Panc1 (cell line): ENCODE results near the gene MICAL2. TPM values are rescaled to one million over a fixed set of nuclear protein-coding genes. Genes with fewer than 3 reads are reported as not detected.

Source experiments
- ATAC-seq: fragments of 200-7000 bp; cut with Tn5 transposase; 2 replicates; pipeline ENCODE4 v1.9.1; 2020; ENCODE audit warnings: mild to moderate bottlenecking, moderate library complexity
- BruUV-seq: library from RNA; stranded (reverse); fragments of 400-500 nt; replicated peaks from 2 replicates; lab custom pipeline; 2021; lab: Mats Ljungman, UMichigan
- CTCF ChIA-PET: fragments of 300-600 bp; sonication (Branson Sonifier 250); formaldehyde crosslinking; loops from one replicate; lab custom pipeline; 2022; ENCODE audit warnings: antibody characterized with exemption; lab: Charles Lee
- POLR2A ChIA-PET: fragments of 300-600 bp; sonication (Branson Sonifier 250); formaldehyde crosslinking; loops from one replicate; lab custom pipeline; 2022; ENCODE audit warnings: antibody characterized with exemption; lab: Charles Lee
- DNase-seq: peaks from one replicate; pipeline ENCODE4 v3.0.0-alpha.2; 2010; ENCODE audit warnings: low read depth, low spot score
- H3K27ac ChIP-seq: 2 replicates; pipeline ENCODE4 v1.5.1; 2011; ENCODE audit warnings: mild to moderate bottlenecking, low read length, inconsistent platforms
- H3K27me3 ChIP-seq: fragments of 200-500 bp; sonication (Bioruptor generic); 2 replicates; pipeline ENCODE4 v1.6.0; 2014; ENCODE audit warnings: low read length, inconsistent platforms; ENCODE audit not compliant: control insufficient read depth, insufficient read depth
- H3K36me3 ChIP-seq: fragments of 200-500 bp; sonication (Bioruptor generic); 2 replicates; pipeline ENCODE4 v1.5.1; 2014; ENCODE audit warnings: inconsistent platforms, mild to moderate bottlenecking, low read length, moderate library complexity; ENCODE audit not compliant: control insufficient read depth, insufficient read depth
- H3K4me1 ChIP-seq: 2 replicates; pipeline ENCODE4 v1.5.1; 2011; ENCODE audit warnings: inconsistent platforms, mild to moderate bottlenecking, low read length, moderate library complexity; ENCODE audit not compliant: control insufficient read depth, insufficient read depth
- H3K4me3 ChIP-seq, 2 experiments: 2 replicates each; pipeline ENCODE4 v1.5.1; 2011 to 2012; ENCODE audit warnings: low read depth in 2 of 2, low read length in 2 of 2, mild to moderate bottlenecking in 2 of 2, inconsistent platforms in 1 of 2, moderate library complexity in 1 of 2
- H3K9me3 ChIP-seq: fragments of 200-500 bp; sonication (Bioruptor generic); 2 replicates; pipeline ENCODE4 v1.5.1; 2014; ENCODE audit warnings: low read depth, mild to moderate bottlenecking, inconsistent platforms, low read length, moderate library complexity; ENCODE audit not compliant: control insufficient read depth, insufficient read depth
- POLR2AphosphoS5 ChIP-seq: IDR thresholded peaks from 2 replicates; pipeline ENCODE4 v1.6.1; 2012; ENCODE audit warnings: mild to moderate bottlenecking, low read depth, low read length, moderate library complexity
- SIN3A ChIP-seq: IDR thresholded peaks from 2 replicates; pipeline ENCODE4 v1.6.1; 2012; ENCODE audit warnings: low read depth, mild to moderate bottlenecking, low read length, moderate library complexity, borderline replicate concordance; ENCODE audit not compliant: insufficient read depth
- TCF7L2 ChIP-seq: IDR thresholded peaks from 2 replicates; pipeline ENCODE4 v1.6.1; 2011; ENCODE audit warnings: mild to moderate bottlenecking, low read depth, low read length, inconsistent platforms
- in situ Hi-C: cut with HindIII; loops from 2 replicates; pipeline ENCODE4 v1.10.0; 2016; ENCODE audit warnings: low sequenced_read_pairs, low pct_unique_long_range_greater_than_20kb
- intact Hi-C: fragments of 100-400 bp; cut with micrococcal nuclease; formaldehyde crosslinking; loops from one replicate; pipeline ENCODE4 v1.10.0; 2022; ENCODE audit not compliant: unreplicated experiment
- total RNA-seq: library from RNA; stranded (reverse); gene quantifications from one replicate; pipeline ENCODE4 v1.2.1, GENCODE V29; 2021; ENCODE audit not compliant: unreplicated experiment
- TF ChIP-seq, protein P1 (sequence below): fragments of 450-650 bp; IDR thresholded peaks from 2 replicates; pipeline ENCODE4 v1.5.1; 2017; ENCODE audit warnings: mild to moderate bottlenecking
- TF ChIP-seq, protein P2 (sequence below), 2 experiments: IDR thresholded peaks; 2 replicates each; pipeline ENCODE4 v1.6.1; 2011 to 2012; ENCODE audit warnings: low read depth in 2 of 2, control low read depth in 1 of 2, low read length in 1 of 2, mild to moderate bottlenecking in 1 of 2, moderate library complexity in 1 of 2; ENCODE audit not compliant: insufficient read depth in 1 of 2

The MICAL2 gene
- total RNA-seq, 1 experiment from 2014 or later = 199 TPM

DNA sequence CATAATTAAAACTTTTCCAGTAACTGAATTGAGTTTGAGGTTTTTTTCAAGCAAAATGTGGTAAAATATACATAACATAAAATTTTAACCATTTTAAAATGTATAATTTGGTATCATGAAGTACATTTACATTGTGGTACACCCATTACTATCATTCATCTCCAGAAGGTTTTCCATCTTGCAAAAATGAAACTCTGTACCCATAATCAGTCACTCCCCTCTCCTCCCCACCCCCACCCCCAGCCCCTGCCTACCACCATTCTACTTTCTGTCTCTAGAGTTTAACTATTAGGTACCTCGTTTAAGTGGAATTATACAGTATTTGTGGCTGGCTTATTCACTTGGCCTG lies 63.7 kb downstream of the MICAL2 start:
- Histone ChIP-seq H3K4me1 (peaks cover 47% of the 10 kb centered on the region), H3K4me3 (no peak overlapping the region), H3K27me3 (no peaks in the 10 kb centered on the region), H3K27ac (peak overlapping the region; percentile 48), H3K9me3 (no peaks in the 10 kb centered on the region), H3K36me3 (no peaks in the 10 kb centered on the region; the same call in 1 of the 2 replicates)
- in situ Hi-C loops = no loop called here
- ChIA-PET POLR2A (no interaction called here), CTCF (interaction anchor here (0.7 kb wide), 1 partner anchor 62 kb away, joined by 8 read pairs; no protein-coding TSS in a partner anchor)
- intact Hi-C loops = no loop called here
- BruUV-seq = no TSS peak
- DNase-seq (no peak), ATAC-seq (no peak)
- TF ChIP-seq SIN3A = no peak

DNA sequence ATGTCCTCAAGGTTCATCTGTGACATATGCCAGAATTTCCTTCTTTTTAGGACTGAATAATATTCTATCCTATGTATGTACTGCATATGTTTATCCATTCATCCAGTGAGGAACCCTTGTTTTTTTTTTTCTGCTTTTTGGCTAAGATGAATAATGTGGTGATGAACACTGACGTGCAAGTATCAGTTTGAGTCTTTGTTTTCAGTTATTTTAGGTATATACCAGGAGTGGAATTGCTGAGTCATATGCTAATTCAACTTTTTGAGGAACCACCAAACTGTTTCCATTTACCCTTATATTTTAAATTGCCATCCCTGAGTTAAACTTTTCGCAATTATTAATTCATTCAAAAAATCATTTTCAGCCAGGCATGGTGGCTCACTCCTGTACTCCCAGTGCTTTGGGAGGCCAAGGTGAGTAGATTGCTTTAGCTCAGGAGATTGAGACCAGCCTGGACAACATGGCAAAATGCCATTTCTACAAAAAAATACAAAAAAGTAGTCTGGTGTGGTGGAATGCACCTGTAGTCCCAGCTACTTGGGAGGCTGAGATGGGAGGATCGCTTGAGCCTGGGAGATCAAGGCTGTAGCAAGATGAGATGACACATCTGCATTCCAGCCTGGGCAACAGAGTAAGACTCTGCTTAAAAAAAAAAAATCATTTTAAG lies 64.2 kb downstream of the MICAL2 start:
- DNase-seq = no peak
- in situ Hi-C loops (no loop called here), intact Hi-C loops (no loop called here)
- POLR2A ChIA-PET = no interaction called here
- BruUV-seq = no TSS peak
- Histone ChIP-seq H3K4me3 (no peak overlapping the region), H3K4me1 (peaks cover 47% of the 10 kb centered on the region), H3K27me3 (no peaks in the 10 kb centered on the region), H3K36me3 (no peaks in the 10 kb centered on the region; the same call in 1 of the 2 replicates), H3K9me3 (no peaks in the 10 kb centered on the region), H3K27ac (peak overlapping the region; percentile 48)
- TF ChIP-seq, protein P1, sequence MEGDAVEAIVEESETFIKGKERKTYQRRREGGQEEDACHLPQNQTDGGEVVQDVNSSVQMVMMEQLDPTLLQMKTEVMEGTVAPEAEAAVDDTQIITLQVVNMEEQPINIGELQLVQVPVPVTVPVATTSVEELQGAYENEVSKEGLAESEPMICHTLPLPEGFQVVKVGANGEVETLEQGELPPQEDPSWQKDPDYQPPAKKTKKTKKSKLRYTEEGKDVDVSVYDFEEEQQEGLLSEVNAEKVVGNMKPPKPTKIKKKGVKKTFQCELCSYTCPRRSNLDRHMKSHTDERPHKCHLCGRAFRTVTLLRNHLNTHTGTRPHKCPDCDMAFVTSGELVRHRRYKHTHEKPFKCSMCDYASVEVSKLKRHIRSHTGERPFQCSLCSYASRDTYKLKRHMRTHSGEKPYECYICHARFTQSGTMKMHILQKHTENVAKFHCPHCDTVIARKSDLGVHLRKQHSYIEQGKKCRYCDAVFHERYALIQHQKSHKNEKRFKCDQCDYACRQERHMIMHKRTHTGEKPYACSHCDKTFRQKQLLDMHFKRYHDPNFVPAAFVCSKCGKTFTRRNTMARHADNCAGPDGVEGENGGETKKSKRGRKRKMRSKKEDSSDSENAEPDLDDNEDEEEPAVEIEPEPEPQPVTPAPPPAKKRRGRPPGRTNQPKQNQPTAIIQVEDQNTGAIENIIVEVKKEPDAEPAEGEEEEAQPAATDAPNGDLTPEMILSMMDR = no peak
- ATAC-seq = no peak
- CTCF ChIA-PET = no interaction called here

DNA sequence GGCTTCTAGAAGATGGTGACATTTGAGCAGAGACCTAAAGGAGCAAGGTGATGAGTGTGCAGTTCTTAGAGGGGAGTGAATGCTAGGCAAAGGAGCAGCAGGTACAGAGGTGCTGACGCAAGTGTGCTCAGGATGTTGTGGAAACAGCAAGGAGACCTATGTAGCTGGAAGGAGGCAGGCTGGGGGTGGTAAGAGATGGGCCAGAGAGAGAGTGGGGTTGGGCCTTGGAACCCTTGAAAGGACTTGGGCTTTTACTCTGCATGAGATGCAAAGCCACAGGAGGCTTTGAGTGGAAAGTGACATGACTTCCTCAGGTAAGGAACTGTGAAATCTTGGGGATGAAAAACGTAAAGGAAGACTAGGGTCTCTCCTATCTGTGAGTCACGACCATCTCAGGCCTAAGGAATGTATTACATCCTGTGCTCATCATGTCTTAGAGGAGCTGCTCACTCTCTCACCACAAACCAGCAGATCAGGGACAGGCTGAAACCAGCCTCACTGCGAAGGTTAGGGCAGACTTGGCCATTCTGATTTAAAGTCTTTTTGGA lies 65.4 kb downstream of the MICAL2 start:
- DNase-seq = peak; percentile 64
- ATAC-seq = peak; percentile 81
- intact Hi-C loops = no loop called here

More for the DNA sequence above, 65.4 kb downstream of the MICAL2 start:
- peak overlapping the region; percentile 48 for H3K27ac ChIP-seq
- H3K4me1 ChIP-seq = peaks cover 48% of the 10 kb centered on the region
- H3K27me3 ChIP-seq = no peaks in the 10 kb centered on the region
- in situ Hi-C loops = no loop called here
- no TSS peak for BruUV-seq
- no peaks in the 10 kb centered on the region for H3K9me3 ChIP-seq
- ChIA-PET POLR2A (no interaction called here), CTCF (no interaction called here)
- H3K4me3 ChIP-seq = no peak overlapping the region
- TF ChIP-seq, protein P2, sequence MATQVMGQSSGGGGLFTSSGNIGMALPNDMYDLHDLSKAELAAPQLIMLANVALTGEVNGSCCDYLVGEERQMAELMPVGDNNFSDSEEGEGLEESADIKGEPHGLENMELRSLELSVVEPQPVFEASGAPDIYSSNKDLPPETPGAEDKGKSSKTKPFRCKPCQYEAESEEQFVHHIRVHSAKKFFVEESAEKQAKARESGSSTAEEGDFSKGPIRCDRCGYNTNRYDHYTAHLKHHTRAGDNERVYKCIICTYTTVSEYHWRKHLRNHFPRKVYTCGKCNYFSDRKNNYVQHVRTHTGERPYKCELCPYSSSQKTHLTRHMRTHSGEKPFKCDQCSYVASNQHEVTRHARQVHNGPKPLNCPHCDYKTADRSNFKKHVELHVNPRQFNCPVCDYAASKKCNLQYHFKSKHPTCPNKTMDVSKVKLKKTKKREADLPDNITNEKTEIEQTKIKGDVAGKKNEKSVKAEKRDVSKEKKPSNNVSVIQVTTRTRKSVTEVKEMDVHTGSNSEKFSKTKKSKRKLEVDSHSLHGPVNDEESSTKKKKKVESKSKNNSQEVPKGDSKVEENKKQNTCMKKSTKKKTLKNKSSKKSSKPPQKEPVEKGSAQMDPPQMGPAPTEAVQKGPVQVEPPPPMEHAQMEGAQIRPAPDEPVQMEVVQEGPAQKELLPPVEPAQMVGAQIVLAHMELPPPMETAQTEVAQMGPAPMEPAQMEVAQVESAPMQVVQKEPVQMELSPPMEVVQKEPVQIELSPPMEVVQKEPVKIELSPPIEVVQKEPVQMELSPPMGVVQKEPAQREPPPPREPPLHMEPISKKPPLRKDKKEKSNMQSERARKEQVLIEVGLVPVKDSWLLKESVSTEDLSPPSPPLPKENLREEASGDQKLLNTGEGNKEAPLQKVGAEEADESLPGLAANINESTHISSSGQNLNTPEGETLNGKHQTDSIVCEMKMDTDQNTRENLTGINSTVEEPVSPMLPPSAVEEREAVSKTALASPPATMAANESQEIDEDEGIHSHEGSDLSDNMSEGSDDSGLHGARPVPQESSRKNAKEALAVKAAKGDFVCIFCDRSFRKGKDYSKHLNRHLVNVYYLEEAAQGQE (IDR thresholded peaks at IDR 0.05; ENCODE audit: insufficient read depth in 1 of 2, low read depth in 2 of 2, low read length in 1 of 2) = no peak
- TF ChIP-seq, protein P1 = no peak
- TF ChIP-seq POLR2AphosphoS5 (no peak), SIN3A (no peak), TCF7L2 (no peak)
- no peaks in the 10 kb centered on the region; the same call in 1 of the 2 replicates for H3K36me3 ChIP-seq
